HL-60 (cell line): Measurements from ENCODE around the gene CYRIA.

Source experiments
- DNase-seq, 2 experiments: peaks; one replicate each; pipeline ENCODE4 v3.0.0-alpha.2; 2010 to 2020; ENCODE audit warnings: low read depth in 1 of 2, low spot score in 1 of 2
- H3K27ac ChIP-seq: fragments of 250-450 bp; sonication (Bioruptor Pico); replicated peaks from 2 replicates; pipeline ENCODE4 v1.5.1; 2020; ENCODE audit warnings: mild to moderate bottlenecking, moderate library complexity
- H3K27me3 ChIP-seq: fragments of 250-450 bp; sonication (Bioruptor Pico); 2 replicates; pipeline ENCODE4 v1.5.1; 2021; ENCODE audit warnings: mild to moderate bottlenecking, moderate library complexity; ENCODE audit not compliant: insufficient read depth, poor library complexity, severe bottlenecking
- H3K4me3 ChIP-seq: replicated peaks from 2 replicates; pipeline ENCODE4 v1.5.1; 2011; ENCODE audit warnings: mild to moderate bottlenecking, control low read depth, low read length; ENCODE audit not compliant: insufficient read depth
- CTCF ChIP-seq: IDR thresholded peaks from one replicate; pipeline ENCODE4 v1.5.1; 2011; ENCODE audit warnings: low read length, control low read depth, inconsistent platforms; ENCODE audit not compliant: insufficient read depth
- GABPA ChIP-seq: IDR thresholded peaks from 2 replicates; pipeline ENCODE4 v1.6.1; 2012; ENCODE audit warnings: low read depth
- POLR2AphosphoS5 ChIP-seq: IDR thresholded peaks from 2 replicates; pipeline ENCODE4 v1.6.1; 2012; ENCODE audit warnings: low read depth
- SPI1 ChIP-seq: IDR thresholded peaks from 2 replicates; pipeline ENCODE4 v1.6.1; 2012; ENCODE audit warnings: low read depth, mild to moderate bottlenecking, borderline replicate concordance
- TF ChIP-seq, protein P1 (sequence below): IDR thresholded peaks from 2 replicates; pipeline ENCODE4 v1.6.1; 2012; ENCODE audit warnings: low read depth; ENCODE audit not compliant: insufficient replicate concordance

Gene CYRIA

GRCh38 chr2:16687222-16687621 is 21.6 kb upstream of the CYRIA start:
- no peak overlapping the region for H3K27ac ChIP-seq
- DNase-seq, result no peak
- H3K27me3 ChIP-seq, result no peaks in the 10 kb centered on the region
- no peak overlapping the region for H3K4me3 ChIP-seq
- TF ChIP-seq, protein P1, sequence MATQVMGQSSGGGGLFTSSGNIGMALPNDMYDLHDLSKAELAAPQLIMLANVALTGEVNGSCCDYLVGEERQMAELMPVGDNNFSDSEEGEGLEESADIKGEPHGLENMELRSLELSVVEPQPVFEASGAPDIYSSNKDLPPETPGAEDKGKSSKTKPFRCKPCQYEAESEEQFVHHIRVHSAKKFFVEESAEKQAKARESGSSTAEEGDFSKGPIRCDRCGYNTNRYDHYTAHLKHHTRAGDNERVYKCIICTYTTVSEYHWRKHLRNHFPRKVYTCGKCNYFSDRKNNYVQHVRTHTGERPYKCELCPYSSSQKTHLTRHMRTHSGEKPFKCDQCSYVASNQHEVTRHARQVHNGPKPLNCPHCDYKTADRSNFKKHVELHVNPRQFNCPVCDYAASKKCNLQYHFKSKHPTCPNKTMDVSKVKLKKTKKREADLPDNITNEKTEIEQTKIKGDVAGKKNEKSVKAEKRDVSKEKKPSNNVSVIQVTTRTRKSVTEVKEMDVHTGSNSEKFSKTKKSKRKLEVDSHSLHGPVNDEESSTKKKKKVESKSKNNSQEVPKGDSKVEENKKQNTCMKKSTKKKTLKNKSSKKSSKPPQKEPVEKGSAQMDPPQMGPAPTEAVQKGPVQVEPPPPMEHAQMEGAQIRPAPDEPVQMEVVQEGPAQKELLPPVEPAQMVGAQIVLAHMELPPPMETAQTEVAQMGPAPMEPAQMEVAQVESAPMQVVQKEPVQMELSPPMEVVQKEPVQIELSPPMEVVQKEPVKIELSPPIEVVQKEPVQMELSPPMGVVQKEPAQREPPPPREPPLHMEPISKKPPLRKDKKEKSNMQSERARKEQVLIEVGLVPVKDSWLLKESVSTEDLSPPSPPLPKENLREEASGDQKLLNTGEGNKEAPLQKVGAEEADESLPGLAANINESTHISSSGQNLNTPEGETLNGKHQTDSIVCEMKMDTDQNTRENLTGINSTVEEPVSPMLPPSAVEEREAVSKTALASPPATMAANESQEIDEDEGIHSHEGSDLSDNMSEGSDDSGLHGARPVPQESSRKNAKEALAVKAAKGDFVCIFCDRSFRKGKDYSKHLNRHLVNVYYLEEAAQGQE, result no peak
- no peak for TF ChIP-seq CTCF
- TF ChIP-seq SPI1, result no peak
- TF ChIP-seq POLR2AphosphoS5, result no peak
- TF ChIP-seq GABPA, result no peak

- TF ChIP-seq GABPA (no peak), POLR2AphosphoS5 (no peak), CTCF (no peak), SPI1 (no peak)
- TF ChIP-seq, protein P1, result no peak
- Histone ChIP-seq H3K27ac (no peak overlapping the region), H3K27me3 (no peaks in the 10 kb centered on the region), H3K4me3 (no peak overlapping the region)
- no peak for DNase-seq
Measured at GRCh38 chr2:16686641-16687040, 21.0 kb upstream of the CYRIA start.

- no peak for DNase-seq
- Histone ChIP-seq H3K27me3 (no peaks in the 10 kb centered on the region), H3K27ac (no peak overlapping the region), H3K4me3 (no peak overlapping the region)
- TF ChIP-seq SPI1 (no peak), CTCF (no peak), POLR2AphosphoS5 (no peak), GABPA (no peak)
- TF ChIP-seq, protein P1, result no peak
Measured at GRCh38 chr2:16685340-16685715, 19.7 kb upstream of the CYRIA start.
